Calu3 (cell line): Measurements from ENCODE around the gene MRS2. TPM values are rescaled to one million over a fixed set of nuclear protein-coding genes. Genes with fewer than 3 reads are reported as not detected.

Experiments
- BruUV-seq: library from RNA; stranded (reverse); fragments of 400-500 nt; replicated peaks from 2 replicates; lab custom pipeline; 2021; lab: Mats Ljungman, UMichigan
- CTCF ChIA-PET: fragments of 300-600 bp; sonication (Branson Sonifier 250); formaldehyde crosslinking; loops from one replicate; lab custom pipeline; 2022; ENCODE audit warnings: antibody characterized with exemption; lab: Charles Lee
- DNase-seq: peaks from one replicate; pipeline ENCODE4 v3.0.0; 2022
- H3K27ac Mint-ChIP-seq: one replicate; pipeline ENCODE4 v1.8.0; 2022; ENCODE audit warnings: mixed read lengths; ENCODE audit not compliant: unreplicated experiment
- H3K27me3 Mint-ChIP-seq: one replicate; pipeline ENCODE4 v1.8.0; 2022; ENCODE audit warnings: mixed read lengths; ENCODE audit not compliant: unreplicated experiment
- H3K36me3 Mint-ChIP-seq: one replicate; pipeline ENCODE4 v1.8.0; 2022; ENCODE audit warnings: mild to moderate bottlenecking, moderate library complexity, mixed read lengths; ENCODE audit not compliant: insufficient read depth, unreplicated experiment
- H3K4me1 Mint-ChIP-seq: one replicate; pipeline ENCODE4 v1.8.0; 2022; ENCODE audit warnings: mild to moderate bottlenecking, low read depth, mixed read lengths; ENCODE audit not compliant: unreplicated experiment
- H3K4me3 Mint-ChIP-seq: one replicate; pipeline ENCODE4 v1.8.0; 2022; ENCODE audit warnings: mild to moderate bottlenecking, low read depth, moderate library complexity, mixed read lengths; ENCODE audit not compliant: unreplicated experiment
- H3K9me3 Mint-ChIP-seq: one replicate; pipeline ENCODE4 v1.8.0; 2022; ENCODE audit warnings: low read depth, mixed read lengths; ENCODE audit not compliant: unreplicated experiment
- intact Hi-C: fragments of 100-400 bp; cut with micrococcal nuclease; formaldehyde crosslinking; loops from one replicate; pipeline ENCODE4 v1.10.0; 2022; ENCODE audit not compliant: unreplicated experiment
- total RNA-seq: library from RNA; stranded (reverse); gene quantifications from 2 replicates; pipeline ENCODE4 v1.2.3, GENCODE V29; 2022
- TF ChIP-seq, protein P1 (sequence below): fragments of 200-600 bp; IDR thresholded peaks from one replicate; pipeline ENCODE4 v1.8.0; 2022; ENCODE audit warnings: antibody characterized with exemption; ENCODE audit not compliant: unreplicated experiment

MRS2 gene
- total RNA-seq, 1 experiment from 2014 or later = 56.7 TPM

DNA sequence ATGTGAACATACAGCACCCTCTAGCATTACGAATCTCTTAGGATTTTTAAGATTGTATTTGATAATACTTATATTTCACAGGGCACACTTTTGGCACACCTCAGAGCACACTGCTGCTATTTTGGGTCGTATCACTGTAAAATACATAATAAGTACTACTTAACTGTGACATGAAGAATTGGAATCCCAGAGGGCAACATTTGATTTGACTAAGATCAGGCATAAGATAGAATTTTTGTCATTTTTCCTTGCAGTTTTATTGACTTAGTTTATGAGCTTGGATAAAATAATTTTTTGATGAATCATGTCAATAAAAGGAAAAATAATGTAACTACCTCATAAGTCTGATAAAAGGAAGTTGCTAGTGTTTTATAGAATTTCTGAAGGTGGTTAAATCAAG, 22.4 kb downstream of the MRS2 start:
- CTCF ChIA-PET = no interaction called here
- Mint-ChIP-seq H3K27me3 (no peaks in the 10 kb centered on the region), H3K36me3 (peaks cover 37% of the 10 kb centered on the region), H3K4me1 (peaks cover 9% of the 10 kb centered on the region), H3K9me3 (no peaks in the 10 kb centered on the region), H3K27ac (no peak overlapping the region), H3K4me3 (no peak overlapping the region)
- BruUV-seq = no TSS peak
- TF ChIP-seq, protein P1, sequence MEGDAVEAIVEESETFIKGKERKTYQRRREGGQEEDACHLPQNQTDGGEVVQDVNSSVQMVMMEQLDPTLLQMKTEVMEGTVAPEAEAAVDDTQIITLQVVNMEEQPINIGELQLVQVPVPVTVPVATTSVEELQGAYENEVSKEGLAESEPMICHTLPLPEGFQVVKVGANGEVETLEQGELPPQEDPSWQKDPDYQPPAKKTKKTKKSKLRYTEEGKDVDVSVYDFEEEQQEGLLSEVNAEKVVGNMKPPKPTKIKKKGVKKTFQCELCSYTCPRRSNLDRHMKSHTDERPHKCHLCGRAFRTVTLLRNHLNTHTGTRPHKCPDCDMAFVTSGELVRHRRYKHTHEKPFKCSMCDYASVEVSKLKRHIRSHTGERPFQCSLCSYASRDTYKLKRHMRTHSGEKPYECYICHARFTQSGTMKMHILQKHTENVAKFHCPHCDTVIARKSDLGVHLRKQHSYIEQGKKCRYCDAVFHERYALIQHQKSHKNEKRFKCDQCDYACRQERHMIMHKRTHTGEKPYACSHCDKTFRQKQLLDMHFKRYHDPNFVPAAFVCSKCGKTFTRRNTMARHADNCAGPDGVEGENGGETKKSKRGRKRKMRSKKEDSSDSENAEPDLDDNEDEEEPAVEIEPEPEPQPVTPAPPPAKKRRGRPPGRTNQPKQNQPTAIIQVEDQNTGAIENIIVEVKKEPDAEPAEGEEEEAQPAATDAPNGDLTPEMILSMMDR = no peak
- no peak for DNase-seq
- intact Hi-C loops = no loop called here

DNA sequence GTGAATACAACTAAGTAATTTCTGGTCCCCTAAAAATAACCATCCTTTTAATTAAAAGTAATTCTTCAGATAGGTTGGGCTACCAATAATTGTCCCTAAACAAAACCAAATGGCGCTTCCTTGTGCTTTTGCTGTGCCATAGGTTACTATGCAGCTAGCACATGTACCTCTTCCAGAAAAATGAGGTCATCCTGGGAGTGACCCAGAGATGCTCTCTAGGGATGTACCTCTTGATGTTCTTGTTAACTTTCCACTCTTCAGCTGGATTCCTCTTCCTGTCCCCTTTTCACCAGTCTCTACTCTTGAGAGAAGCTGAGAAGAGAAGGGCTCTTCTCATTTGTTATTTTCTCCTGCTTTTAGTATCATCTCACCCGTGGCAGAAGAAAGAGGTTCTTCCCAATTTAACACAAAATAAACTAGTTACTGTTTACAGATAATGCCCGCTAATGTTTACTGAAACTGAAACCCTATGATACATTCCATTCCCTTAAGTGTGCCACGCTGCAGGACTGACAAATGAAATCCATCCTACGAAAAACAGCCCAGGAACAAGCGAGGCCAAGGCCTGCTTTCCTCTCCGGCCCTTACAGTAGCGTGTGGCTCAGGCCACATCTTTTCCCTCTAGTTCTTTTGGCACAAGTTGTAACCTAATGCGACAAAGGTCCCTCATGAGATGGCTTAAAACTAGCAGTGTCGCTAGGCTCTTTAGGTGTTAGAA, 24.2 kb downstream of the MRS2 start:
- no peaks in the 10 kb centered on the region for H3K9me3 Mint-ChIP-seq

DNA sequence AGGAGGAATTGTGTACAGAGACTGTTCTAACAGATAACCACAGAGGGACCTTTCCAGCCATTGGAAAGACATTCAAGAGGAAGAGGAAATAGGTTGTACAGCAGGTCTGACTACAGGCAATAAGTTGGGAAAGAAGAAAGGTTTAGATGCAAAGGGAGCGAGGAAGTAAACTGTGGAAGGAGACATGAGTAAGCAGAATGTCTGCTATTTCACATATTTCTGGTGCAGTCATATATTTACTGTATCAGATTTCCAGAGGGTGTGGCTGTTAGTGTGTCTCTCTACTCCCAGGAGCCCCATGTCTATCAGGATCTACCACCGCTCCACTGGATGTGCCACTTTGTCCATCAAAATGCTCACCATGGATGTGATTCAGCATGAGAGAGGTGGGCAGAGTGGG, 25.9 kb downstream of the MRS2 start:
- TF ChIP-seq, protein P1 = no peak
- Mint-ChIP-seq H3K36me3 (peaks cover 21% of the 10 kb centered on the region), H3K4me3 (no peak overlapping the region), H3K27ac (no peak overlapping the region), H3K27me3 (no peaks in the 10 kb centered on the region), H3K4me1 (peaks cover 9% of the 10 kb centered on the region), H3K9me3 (no peaks in the 10 kb centered on the region)
- no peak for DNase-seq
- TSS peak; percentile 3 for BruUV-seq
- CTCF ChIA-PET = no interaction called here
- intact Hi-C loops = no loop called here

More for the DNA sequence above, 24.2 kb downstream of the MRS2 start:
- no peak overlapping the region for H3K4me3 Mint-ChIP-seq
- H3K36me3 Mint-ChIP-seq = peaks cover 32% of the 10 kb centered on the region
- CTCF ChIA-PET = no interaction called here
- peaks cover 9% of the 10 kb centered on the region for H3K4me1 Mint-ChIP-seq
- H3K27me3 Mint-ChIP-seq = no peaks in the 10 kb centered on the region
- no TSS peak for BruUV-seq
- intact Hi-C loops = no loop called here
- H3K27ac Mint-ChIP-seq = no peak overlapping the region
- DNase-seq = no peak
- TF ChIP-seq, protein P1 = no peak

DNA sequence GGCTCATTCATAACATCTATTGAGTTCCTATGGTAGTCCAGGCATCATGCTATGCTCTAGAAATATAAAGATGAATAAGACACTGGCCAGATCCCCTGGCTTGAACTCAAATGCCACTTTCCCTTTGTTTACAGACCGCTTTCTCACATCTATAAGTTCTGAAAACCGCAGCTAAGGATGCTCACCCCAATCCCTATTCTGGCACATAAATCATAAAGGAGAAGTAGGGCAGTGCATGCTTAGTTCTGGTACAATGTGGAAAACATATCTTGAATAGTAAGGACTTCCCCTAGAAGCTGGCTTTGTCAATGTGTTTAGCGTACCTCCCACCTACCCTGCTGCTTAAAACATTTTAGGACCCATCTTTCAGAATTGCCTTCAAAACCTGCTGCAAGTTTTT, 26.4 kb downstream of the MRS2 start:
- CTCF ChIA-PET = no interaction called here
- TF ChIP-seq, protein P1 = no peak
- Mint-ChIP-seq H3K27ac (no peak overlapping the region), H3K4me1 (peaks cover 9% of the 10 kb centered on the region), H3K36me3 (peaks cover 21% of the 10 kb centered on the region), H3K27me3 (no peaks in the 10 kb centered on the region), H3K9me3 (no peaks in the 10 kb centered on the region), H3K4me3 (no peak overlapping the region)
- intact Hi-C loops = no loop called here
- no TSS peak for BruUV-seq
- DNase-seq = no peak
